NCI-H524 (cell line): ENCODE measurements around the gene SCFD2.
"Not testable (repeated sequence)": the region's sequence is repeated elsewhere in the genome, so short reads cannot be mapped to it uniquely, and the experiment has no call there.

Experiments
- DNase-seq, 2 experiments: peaks; one replicate each; lab custom pipeline; 2025; lab: John Stamatoyannopoulos, UW

Gene SCFD2

GRCh38 chr4:52850406-52851124 is 515.3 kb downstream of the SCFD2 start:
- DNase-seq: no peak

DNA sequence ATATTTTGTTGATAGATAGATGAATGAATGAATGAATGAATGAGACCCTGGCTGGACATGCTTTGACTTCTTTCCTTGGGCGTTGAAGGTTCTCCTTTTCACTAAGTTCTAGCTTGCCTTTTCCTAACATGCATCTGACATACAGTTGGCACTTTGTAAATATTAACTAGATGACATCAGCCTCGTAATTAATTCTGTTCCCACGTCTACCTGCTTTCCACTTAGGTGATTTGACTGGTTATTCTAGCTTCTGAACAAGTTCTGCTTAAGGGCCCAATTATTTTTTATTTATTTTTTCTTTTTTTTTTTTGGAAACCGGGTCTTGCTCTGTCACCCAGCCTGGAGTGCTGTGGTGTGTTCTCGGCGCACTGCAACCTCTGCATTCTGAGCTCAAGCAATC is 517.6 kb downstream of the SCFD2 start:
- no peak for DNase-seq

DNA sequence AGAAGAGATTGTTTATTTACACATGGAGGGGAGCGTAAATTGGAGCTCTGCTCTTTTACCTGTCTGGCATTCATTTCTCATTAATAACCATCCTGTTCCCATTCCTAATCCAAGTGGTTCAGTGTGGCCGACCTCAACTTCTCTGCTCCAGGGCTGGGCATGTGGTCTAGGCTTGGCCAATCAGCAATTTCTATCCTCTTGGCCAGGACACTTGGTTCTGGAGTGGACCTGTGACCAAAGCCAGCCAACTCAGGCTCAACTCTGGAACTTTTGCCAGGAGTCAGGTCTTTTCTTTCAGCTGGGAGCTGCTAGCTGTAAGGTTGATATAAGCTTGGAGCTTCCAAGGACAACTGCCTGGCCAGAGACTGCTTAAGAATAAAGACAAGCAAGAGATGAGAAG is 519.4 kb downstream of the SCFD2 start:
- DNase-seq: no peak

GRCh38 chr4:52844596-52844995 is 521.3 kb downstream of the SCFD2 start:
- no peak for DNase-seq

GRCh38 chr4:52843958-52844357 is 521.9 kb downstream of the SCFD2 start:
- DNase-seq: no peak

DNA sequence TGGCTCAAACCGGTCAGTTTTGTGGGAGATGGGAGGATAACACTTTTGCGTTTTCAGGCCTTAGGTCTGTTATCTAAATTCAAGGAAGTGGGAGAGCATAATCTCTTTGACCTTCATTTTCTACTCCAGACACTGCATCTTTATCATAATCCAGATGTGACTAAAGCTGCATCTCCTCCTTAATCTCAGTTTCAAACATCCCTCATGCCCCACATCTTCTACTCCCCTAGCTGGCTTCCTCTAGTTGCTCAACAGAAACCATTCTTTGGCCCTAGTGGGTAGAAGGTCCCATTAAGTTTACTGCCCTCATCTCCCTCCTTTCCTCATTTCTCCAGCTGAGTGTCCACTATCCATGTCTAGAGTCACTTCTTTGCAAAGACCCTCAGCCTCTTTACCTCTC is 522.5 kb downstream of the SCFD2 start:
- DNase-seq: no peak

DNA sequence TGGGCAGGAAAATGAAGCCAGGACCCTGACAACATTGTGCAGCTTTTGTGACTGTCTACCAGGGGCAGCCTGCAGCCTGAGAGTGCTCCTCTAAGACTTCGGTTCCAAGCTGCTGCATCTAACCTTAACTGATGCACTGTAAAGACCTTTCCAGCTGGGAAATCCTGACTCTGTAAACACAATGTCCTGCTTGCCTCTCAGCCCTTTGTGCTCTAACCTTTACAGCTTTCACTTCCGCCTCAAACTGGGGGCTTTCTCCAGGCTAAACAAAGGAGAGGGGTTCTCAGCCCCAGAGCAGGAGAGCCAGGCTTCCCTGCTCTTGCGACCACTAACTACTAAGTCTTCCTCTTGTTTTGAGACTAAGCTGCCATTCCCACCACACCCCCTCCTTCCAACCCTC is 523.1 kb downstream of the SCFD2 start:
- no peak for DNase-seq

GRCh38 chr4:52841682-52842456 is 524.0 kb downstream of the SCFD2 start:
- no peak for DNase-seq

- DNase-seq: no peak
These were observed 525.1 kb downstream of the SCFD2 start for GRCh38 chr4:52840531-52841370.

- peak; percentile 42 to 77 for DNase-seq
These were observed 526.9 kb downstream of the SCFD2 start for GRCh38 chr4:52838729-52839586.

DNA sequence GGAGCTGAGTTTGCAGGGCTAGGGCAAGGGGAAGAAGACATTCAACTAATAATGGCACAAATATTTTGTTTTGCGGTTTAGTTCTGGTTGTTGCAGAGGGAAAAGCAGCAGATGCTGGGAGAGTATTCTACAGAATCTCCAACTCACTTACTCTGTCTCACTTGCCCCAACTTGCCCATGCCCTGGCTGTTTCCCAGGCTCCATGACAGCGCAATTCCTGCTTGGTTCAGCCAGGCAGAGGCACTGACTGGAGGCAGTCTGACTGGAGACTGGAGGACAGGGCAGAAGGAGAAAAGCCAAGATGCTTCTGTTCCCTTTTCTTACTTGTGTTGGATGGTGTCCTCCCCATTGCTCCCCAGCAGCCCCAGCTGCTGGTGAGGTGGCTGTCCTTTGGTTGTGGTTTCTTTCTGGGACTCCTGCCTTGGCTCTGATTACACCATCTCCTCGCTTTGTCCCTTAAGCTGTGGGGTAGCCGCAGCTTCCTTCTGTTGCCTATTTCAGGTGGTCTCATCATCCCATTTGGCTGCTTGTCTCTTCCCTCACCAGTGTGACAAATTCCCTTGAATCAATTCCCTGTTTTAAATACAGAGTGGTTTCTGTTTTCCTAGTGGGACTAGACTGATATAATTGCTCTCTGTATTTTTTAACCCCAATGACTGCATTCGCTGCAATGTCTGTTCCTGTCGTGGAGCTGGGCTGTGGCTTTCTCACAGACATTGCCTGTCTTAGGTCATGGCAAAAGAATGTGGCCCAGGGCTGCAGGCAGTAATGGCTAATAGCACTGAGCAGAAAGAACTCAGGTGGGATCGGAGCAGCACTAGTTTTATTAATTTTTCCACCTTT is 527.9 kb downstream of the SCFD2 start:
- peak in 1 of 2 experiments; percentile 1 for DNase-seq

DNA sequence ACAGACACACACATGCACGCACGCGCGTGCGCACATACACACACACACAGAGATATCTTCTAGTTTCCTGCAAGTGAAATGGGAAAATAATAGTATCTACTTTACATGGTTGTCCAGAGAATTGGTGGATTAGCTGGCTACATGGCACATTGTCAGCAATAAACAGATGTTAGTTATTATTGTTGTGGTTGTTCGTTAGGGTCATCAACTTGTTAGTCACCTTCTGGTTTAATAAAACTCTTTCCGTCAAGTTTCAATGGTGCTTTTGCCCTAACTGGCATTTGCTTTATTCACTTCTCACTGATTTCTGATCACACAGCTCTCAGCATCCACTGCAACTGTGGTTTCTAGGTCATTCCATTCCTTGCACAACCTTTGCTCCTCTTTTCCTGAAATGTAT is 529.2 kb downstream of the SCFD2 start:
- no peak for DNase-seq

GRCh38 chr4:52836120-52836519 is 529.7 kb downstream of the SCFD2 start:
- no peak for DNase-seq

GRCh38 chr4:52834641-52835456 is 531.0 kb downstream of the SCFD2 start:
- DNase-seq: not testable (repeated sequence)

DNA sequence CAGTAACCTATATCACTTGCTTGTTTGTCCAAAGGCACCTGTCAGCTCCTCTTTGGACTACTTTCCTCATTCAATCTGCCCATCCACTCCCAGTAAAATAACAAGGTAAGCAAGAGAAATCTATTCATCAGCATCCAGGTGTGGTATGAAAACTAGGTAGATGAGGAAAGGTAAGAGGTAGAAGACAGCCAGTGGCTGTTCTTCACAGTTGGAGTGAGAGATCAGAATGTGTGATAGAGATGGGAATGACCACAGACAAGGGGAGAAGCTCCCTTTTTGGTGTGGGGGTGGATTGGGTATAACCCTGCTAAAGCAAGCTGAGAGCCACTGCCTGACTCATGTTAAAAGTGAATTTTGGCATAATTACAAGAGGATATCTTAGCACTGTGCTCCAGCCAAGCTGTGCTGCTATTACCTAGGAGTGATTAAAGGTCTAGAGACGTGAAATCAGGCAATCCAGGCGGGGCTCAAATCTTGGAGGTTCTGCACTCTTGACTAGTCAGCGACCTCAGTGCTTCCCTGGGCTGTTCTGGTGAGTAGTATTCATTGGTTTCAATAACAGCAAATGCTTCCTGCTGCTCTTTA is 531.8 kb downstream of the SCFD2 start:
- DNase-seq: no peak

DNA sequence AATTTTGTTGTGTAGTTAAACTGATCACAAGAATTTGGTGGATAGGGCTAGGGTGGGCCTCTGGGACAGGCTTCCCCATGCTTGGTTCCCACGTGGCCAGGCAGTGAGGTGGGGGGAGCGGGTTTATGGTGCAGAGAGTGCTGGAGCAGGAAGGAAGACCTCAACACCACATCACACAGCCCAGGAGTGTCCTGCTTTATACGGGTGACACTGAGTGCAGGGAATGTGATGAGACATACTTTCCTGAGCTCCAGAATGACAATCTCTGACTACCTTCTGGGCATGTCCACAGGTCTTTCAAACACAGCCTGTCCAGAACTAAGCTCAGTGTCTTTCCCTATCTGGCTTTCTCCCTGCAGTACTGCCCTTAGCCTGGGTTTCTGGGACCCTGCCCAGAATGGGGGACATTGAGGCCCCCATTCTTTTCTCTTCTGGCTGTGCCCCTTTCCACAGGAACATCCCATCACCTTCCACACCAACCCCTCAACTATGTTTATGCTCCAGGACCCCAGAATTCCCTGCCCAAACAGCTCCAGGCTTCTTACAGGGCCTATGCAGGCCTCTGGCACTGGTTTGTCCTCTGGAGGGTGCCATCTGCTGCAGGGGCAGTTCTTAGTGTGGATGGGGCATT is 540.3 kb downstream of the SCFD2 start:
- DNase-seq: no peak

DNA sequence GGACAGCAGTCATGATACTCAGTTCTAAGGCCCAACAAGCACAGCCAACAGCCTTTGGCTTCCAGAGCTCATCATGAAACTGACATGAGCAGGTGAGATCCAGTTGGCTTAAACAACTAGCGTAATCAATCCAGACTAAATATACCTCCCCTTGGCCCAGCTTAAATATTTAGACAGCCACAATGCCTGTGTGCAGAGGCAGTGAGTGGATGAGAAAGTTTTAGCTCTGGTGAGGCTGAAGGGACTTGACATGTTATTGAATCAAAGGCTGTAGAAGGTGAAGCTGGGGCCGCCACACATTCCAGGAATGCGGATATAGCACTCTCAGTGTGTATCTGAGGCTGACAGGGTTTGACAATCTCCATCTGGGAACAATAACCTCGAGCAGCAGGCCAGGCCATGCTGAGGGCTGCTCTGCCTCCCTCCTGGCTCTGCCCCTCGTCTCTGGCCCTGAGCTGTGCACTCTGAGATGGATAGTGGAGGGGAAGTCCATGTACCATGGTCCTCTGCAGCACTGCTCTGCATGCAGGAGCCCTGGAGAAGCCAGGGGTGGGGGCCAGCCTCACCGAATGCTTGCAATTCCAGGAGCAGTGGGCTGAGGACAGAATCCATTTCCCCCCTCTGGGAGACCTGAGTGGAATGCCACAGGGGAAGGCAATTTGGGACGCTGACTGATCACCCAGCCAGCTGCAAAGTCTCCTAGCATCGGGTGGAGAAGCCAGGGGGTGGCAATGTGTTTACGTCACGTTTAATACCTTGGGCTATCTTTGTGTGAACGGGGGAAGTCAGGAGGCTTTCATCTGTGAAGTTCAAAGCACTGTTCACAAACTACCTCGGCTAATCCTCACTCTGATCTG is 541.0 kb downstream of the SCFD2 start:
- DNase-seq: no peak

- DNase-seq: no peak
These were observed 541.6 kb downstream of the SCFD2 start for GRCh38 chr4:52824270-52824602.
